NCI-H2227 treated with DMSO at 0.1 percent for 48 hours (cell line): ENCODE results near the gene PDE3B.
"Not testable (repeated sequence)": the region's sequence is repeated elsewhere in the genome, so short reads cannot be mapped to it uniquely, and the experiment has no call there.

Source experiments
- DNase-seq: peaks from one replicate; lab custom pipeline; 2025; lab: John Stamatoyannopoulos, UW

PDE3B gene

DNA sequence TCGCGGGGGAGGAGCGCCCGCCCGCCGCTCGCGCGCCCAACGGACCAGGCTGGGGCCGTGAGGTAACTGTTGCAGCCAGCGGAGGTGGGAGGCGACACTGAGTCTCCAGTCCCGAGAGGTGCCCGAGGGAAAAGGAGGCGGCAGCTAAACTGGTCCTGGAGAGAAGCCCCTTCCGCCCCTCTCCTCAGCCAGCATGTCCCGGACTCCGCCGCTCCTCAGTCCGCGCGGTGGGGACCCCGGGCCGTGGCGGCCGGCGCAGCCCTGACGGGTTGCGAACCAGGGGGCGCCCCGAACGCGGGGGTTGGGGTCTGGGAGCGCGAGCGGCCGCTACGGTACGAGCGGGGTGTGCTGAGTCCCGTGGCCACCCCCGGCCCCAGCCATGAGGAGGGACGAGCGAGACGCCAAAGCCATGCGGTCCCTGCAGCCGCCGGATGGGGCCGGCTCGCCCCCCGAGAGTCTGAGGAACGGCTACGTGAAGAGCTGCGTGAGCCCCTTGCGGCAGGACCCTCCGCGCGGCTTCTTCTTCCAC, at the start of gene PDE3B:
Gene PDE3B (plus strand): TSS at position 108 of the 529 bp plus-strand sequence. CDS start 272 bp downstream, at position 380.
- peak; percentile 44 for DNase-seq

DNA sequence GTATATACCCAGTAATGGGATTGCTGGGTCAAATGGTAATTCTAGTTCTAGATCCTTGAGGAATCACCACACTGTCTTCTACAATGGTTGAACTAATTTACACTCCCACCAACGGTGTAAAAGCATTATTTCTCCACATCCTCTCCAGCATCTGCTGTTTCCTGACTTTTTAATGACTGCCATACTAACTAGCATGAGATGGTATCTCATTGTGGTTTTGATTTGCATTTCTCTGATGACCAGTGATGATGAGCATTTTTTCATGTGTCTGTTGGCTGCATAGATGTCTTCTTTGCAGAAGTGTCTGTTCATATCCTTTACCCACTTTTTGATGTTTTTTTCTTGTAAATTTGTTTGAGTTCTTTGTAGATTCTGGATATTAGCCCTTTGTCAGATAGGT, 48.3 kb upstream of the PDE3B start:
- not testable (repeated sequence) for DNase-seq

DNA sequence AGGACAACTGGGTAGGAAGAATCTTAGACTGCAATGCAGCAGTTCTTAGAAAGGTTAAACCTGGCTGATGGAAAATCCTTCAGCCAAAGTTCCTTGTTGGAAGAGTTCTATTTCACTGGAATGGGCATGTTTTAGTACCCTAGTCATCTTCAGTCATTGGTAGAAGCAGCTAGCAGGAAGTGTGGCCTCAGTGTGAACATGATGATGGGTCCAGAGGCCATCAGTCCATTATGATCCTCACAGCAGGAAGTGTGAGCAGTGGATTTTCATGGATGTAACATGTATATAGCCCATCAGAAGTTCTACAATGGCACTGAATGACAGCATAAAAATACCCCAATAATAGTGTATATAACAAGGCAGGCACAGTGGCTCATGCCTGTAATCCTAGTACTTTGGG, 35.9 kb upstream of the PDE3B start:
- DNase-seq: no peak

DNA sequence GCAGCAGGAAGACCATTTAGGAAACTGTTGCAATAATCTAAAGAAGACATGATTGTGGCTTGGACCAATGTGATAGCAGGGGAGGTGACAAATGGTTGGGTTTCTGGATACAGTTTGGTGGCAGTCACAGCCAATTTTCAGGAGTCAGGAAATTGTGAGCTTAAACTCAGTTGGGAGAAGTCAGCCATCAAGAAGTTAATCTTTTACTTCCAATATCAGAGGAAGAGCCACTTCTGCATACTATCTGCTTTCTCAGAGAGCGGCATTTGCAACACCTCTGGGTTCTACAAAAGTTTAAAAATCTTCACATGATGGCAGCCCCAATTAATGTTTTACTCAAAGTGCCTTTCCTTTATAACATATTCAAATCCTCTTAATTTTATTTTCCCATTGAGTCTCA, 33.7 kb upstream of the PDE3B start:
- DNase-seq: no peak

DNA sequence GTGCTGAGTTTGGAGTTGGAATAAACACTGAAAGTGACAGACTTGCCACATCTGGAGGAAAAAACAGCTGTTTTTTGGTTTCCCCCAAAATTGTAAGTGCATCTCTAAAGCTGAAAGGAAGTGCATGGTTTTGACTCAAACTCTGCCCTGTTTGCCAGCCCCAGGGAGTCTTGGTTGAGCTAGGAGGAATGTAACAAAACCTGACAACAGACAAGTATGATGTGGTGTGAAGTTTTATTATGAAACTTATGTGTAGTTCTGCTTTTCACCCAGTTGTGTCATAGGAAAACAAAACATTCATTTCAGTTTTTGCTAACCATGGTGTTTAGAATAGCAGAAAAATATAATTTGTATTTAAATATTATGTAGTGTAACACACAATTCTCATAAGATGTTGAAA, 31.7 kb upstream of the PDE3B start:
- DNase-seq: no peak

DNA sequence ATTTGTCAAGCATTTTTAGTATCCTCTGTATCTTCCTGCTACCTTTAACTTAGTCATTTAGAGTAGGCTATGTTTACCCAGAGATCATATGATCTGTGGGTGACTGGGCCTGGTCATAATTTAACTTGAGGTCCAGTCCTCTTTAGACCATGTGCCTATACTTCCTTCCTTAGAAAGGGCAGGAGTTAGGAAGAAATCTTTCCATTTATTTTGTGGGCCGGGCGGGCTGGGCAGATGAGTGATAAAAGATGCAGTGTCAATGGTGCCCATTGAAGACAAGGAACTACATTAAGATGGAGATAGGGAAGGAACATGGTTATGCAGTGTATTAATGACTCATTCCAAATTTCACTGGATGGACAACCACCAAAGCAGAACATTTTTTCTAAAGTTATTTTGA, 30.9 kb upstream of the PDE3B start:
- no peak for DNase-seq

DNA sequence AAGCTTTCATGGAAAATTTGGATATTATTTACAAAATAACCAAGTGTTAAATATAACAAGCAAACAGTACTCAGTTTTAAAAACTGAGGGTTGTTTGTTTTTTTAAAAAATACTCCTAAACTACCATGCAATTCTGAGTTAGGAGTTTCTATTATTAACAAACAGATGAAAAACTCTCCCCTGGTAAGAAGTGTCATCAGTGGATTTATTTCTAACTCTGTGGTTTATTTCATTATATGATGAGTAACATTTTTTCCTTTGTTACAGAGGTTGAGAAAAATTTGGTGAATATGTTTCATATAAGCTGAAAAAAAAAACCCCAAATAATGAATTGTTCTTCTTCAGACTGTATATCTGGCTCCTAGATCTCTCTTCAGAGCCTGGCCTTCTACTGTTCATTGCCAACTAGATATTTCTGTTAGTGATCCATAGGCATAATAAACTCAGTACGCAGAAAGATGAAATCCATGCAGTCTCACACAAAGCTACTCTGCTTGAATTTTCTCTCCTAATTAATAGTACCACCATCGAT, 29.4 kb upstream of the PDE3B start:
- DNase-seq: no peak

DNA sequence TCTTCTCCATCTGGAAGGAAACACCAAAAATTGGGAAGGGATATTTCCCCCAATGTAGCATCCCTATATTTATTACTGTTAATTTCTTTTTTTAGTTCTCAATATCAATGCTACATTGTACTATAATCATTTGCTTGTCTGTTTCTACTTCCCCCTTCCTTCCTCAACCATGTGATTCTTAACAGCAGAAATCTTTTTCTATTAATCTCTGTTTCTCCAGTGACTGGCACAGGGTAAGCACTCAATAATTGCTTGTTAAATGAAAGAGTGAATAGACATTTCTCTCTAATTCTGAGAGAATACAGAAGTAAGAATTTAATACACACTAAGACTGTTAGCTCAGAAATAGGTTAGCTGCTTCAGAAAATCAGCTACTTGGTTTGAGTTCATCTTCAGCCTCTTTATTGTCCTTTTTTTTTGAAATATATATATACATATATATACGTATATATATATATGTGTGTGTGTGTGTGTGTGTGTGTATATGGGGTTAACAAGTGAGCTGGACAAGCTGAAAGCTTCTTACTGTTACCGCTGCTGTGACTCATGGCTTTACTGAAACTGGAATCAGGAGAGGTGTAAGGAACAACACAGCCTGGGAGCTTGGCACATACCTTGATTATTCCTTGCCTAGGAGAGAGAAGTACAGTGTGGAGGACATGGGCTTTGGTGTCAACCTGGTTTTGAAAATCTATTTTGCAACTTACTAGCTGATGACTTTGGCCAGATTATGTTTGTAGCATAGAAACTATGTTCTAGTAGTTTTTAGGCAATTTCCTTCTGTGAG, 26.2 kb upstream of the PDE3B start:
- DNase-seq: no peak

DNA sequence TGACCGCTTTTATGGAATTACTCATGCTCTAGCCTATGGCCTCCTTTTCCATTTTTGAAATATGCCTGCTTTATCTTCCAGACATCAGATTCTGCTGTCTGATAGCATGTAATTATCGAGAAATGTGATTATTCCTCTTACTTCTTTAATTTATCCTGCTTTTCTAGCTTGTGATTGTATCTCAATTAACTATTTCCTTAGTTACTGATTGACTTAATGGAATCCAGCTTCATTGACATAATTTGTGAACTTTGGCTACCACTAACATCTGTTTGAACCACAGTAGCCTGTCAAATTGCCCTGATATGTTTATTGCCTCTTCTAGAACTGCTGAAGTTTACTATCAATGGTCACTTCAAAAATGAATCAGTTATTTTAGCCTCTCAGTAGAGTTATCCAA, 25.5 kb upstream of the PDE3B start:
- no peak for DNase-seq

DNA sequence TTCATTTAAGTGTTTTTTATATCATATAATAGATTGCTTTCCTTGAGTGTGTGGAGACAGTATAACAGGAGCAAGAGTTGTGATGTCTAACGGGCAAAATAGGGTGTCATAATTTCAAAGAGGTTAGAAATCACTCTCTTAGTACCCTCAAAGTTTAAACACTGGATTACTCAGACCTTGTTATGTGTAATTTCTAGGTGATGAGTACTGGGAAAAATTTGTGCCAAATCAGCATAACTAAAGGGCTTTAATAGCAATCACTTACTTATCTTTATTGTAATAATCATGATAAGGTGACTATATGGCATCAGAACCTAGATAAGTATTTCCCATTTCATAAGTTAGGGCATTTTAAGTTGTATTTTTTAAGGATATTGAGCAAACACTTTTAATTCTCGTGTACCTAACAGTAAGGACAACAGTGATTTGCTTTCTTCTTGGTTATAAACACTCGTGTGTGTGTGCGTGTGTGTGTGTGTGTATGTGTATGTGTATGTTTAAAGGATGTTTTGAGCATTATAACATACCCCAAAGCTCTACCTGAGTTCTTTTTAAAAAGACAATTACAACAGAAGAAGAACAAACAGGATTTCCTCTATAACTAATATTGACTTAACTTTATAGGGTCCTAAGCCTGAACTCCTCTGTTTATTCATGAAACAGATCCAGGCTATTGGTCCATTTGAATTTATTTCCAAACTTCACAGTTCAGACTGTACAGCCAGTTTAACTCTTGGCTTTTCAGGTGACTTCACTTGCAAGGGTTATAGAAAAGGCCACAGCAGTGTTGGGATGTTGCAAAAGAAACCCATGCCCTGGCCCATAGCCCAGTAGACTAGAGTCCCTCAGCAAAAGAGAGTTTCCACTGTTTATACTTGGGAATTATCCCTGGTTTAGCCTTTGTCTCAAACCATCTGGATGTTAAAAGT, 23.7 kb upstream of the PDE3B start:
- no peak for DNase-seq

DNA sequence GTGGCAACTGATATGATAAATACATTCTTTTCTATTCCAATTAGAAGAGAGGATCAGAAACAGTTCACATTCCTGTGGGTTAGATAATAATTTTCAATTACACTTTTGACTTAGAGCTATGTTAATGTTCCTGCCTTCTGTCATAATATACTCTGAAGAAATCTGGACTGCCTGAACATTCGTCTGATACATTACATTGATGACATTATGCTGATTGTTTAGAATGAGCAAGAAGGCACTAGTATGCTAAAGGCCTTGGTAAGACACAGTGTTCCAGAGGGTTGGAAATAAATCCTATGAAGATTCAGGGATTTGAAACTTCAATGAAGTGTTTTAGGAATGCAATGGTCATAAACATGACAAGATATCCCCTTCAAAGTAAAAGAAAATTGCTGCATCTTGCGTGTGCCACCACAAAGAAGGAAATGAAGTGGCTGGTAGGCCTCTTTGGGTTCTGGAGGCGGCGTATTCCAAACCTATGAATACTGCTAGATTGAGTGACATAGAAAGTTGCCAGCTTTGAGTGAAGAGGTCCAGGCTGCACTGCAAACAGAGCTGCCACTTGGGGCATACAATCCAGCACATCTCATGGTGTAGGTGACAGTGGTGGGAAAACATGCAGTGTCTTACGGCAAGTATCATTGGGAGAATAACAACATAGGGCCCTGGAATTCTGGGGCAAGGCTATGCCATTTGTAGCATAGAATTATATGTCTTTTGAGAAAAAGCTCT, 21.2 kb upstream of the PDE3B start:
- DNase-seq: no peak

DNA sequence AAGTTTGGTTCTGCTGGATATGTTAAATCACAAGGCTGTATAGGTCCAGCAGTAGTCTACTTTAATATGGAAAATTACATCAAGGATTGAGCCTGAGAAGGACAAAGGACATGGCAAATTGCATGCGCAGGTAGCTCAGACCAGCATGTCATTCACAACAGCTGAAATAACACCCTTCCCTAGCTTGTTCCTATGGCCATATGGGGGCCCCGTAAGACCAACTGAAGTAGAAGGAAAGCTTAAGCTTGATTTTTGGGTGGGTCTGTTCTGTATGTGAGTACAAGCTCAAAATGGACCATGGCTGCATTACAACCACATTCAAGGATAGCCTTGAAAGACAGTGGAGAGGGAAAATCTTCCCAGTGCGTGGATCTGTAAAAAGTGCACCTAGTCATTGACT, 20.6 kb upstream of the PDE3B start:
- DNase-seq: no peak

DNA sequence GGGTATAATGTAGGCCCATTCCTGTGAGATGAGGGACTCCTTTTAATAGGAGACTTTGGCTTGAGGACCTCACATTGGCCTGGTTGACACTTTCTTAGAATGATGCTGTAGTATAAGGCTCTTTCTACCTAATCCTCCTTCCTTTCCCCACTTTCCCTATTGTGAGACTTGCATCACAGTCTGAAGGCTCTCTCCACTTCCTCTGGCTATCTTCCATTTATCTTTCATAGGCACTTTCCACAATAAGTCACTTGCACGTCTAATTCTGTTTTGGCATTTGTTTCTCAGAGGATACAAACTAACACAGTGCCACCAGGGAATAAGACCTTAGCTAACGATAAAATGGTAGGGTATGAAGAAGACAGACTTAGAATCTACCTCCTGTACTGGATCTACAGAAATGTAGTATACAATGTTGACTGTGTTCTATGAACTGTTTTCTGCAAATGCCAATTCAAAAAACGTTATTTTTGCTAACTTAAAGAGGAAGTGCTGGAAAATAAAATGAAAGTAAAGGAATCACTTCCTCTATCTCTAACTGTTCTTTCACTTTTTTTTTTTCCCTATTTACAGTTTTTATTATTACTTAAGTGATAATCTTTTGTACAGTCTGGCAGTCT, 17.9 kb upstream of the PDE3B start:
- no peak for DNase-seq

DNA sequence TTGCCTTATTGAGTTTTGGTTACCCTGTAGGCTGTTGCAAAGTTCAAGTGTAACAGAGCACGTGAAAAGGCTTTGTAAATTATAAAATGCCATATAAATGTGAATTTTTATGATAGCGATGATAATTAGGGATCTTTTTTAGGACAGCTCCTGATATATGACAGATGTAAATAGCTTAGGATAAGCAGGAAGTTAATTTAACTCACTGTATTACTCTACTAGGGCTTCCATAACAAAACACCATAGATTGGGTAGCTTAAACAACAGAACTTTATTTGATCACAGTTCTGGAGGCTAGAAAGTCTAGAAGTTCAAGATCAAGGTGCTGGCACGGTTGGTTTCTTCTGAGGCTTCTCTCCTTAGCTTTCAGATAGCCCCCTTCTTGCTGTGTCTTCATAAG, 17.0 kb upstream of the PDE3B start:
- no peak for DNase-seq

DNA sequence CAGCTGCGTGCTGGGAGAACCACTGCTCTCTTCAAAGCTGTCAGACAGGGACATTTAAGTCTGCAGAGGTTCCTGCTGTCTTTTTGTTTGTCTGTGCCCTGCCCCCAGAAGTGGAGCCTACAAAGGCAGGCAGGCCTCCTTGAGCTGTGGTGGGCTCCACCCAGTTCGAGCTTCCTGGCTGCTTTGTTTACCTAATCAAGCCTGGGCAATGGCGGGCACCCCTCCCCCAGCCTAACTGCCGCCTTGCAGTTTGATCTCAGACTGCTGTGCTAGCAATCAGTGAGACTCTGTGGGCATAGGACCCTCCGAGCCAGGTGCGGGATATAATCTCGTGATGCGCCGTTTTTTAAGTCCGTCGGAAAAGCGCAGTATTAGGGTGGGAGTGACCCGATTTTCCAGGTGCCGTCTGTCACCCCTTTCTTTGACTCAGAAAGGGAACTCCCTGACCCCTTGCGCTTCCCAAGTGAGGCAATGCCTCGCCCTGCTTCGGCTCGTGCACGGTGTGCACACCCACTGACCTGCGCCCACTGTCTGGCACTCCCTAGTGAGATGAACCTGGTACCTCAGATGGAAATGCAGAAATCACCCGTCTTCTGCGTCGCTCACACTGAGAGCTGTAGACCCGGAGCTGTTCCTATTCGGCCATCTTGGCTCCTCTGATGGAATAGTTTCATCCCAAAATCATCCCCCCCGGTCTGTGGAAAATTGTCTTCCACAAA, 9.9 kb upstream of the PDE3B start:
- DNase-seq: not testable (repeated sequence)

DNA sequence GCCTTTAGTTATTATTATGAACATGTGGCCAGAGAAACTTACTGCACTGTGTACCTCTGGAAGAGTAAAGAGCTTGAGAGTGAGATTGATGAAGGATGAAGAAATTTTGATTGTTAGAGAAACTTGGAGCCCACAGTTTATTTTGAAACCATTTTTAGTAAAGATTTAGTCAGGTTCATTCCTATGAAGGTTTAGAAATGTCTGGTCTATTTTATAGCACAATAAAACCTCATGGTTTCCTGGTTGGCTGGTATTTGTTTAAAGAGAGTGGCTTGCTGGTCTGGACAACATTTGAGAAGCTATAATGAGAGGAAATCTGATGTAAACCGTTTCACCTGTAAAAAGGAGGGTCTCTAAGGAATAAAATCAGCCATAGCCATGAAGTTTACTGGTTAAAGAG, 8.8 kb upstream of the PDE3B start:
- DNase-seq: no peak

DNA sequence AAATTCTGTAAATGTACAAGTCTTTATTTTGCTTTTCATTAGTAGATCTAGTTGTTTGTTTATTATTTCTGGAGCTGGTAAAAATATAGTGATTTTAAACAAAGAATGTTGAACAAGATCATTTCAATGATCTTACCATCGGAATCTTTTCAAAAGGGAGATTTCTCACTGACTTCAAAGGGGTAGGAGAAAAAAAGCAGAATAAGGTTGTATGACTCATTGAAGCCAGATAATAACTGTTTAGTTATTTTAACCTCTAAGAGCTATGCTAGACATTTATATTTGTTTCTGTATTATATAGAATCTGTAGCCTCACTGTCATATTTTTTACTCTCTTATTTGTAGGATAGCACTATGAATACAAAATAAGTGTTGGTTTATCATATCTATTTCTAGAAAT, 8.1 kb upstream of the PDE3B start:
- DNase-seq: no peak

DNA sequence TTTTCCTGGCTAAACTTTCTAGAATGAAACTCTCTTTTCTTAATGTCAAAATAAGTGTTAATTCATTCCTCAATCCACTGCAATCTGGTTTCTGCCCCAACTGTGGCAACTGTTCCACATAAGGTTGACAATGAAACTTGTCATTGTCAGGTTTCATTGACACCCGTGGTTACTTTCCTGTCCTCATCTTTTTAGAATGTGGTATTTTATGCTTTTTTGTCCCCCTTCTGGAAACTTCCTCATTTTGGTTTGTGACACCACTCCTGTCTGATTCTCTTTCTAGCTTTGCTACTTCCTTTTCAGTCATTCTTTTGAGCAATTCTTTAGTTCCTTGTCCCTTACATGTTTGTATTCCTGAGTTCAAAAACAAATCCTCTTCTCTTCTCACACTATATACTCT, 7.5 kb upstream of the PDE3B start:
- DNase-seq: no peak

DNA sequence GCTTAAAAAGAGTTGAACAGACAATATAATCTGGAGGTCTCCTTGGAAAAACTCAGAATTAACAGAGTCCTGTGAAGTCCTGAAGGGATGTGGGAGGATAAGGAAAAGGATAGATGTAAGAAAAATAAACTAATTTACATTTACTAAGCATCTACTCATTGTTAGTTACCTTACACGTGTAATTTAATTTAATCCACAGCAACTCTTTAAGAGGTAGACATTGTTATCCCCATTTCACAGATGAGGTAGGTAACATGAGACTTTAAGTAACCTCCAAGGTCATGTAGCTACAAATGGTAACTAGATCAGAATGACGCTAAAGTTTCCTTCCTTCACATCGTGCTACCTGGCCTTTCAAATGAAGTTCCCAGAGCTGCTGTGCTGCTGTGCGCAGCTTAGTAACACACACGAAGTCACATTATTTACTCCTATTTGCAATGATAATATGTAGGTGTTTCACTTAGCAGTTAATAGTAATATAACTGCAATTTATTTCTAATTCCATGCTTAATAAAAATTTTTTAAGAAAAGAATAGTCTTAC, 5.7 kb upstream of the PDE3B start:
- no peak for DNase-seq

DNA sequence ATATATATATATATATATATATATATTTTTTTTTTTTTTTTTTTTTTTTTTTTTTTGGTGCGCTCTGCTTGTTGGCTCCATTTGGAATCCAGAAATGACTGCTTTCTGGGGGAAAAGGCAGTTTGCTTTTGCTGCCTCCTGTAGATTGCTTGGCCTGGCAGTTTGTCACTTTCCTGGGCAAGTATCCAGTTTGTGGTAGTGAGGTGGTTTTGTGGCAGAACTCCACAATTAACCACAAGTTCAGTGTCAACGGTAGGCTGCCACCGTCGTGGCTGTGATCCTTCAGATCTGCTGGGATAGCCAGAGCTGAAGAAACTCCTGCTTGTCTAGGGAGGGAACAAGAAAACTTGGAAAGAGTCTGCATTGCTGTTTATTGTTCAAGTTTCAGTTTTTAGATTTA, 5.0 kb upstream of the PDE3B start:
- no peak for DNase-seq

DNA sequence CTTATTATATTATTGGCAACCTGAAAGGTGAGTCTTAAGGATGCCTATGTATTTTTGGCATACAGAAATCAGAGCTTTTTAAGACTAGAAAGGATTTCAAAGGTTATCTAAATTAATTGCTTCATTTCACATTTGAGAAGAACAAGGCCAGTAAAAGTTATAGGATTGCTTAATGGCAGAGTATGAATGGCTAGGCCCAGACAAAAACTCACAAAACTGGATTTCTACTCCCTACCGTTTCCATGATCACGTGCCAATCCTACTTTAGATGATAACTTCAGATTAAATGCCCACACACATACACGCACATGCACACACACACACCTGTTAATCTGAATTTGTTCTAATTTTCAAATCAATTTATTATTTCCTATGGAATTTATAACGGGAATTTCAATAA, 1.8 kb upstream of the PDE3B start:
- no peak for DNase-seq
